ENCODE results near the gene S100Z. TPM values are rescaled to one million over a fixed set of nuclear protein-coding genes. Genes with fewer than 3 reads are reported as not detected.

Gene S100Z
- total and polyA plus RNA-seq, 9 of the 15 experiments (the other 6 are each of a cell fraction or from before 2014, with no cell fraction given) = 0.15 to 0.42 (median 0.20) TPM; not detected in 6

DNA sequence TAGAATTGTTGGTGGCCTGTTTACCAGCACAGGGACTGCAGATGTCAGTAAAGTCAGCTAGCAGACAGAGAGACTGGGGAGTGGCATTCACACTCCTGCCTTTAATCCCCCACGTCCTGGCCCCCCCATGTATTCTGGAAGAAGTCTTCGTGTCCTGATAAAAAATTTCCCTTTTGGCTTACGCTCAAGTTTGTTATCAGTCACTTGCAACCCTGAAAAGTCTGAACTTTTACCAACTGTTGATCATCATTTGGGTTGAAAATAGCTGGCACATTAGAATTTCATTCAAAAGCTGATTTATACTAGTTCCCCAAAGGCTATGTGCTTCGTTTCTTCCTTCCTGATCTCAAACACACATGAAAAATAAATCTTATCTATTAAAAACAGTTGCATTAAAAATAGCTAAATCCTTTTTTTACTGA is 97.3 kb downstream of the S100Z start (continued):
- TF ChIP-seq JUNB (CRISPR knock-in tag; conservative IDR thresholded peaks at IDR 0.05) (no peak), RBM15 (IDR thresholded peaks at IDR 0.05; ENCODE audit: insufficient read depth, low read length) (no peak), ZEB2 (IDR thresholded peaks at IDR 0.05) (no peak), SRSF1 (IDR thresholded peaks at IDR 0.05; ENCODE audit: low read depth, low read length) (no peak), ZNF431 (CRISPR knock-in tag; IDR thresholded peaks at IDR 0.05) (no peak), ELF4 (CRISPR knock-in tag; IDR thresholded peaks at IDR 0.05) (no peak), WHSC1 (IDR thresholded peaks at IDR 0.05; ENCODE audit: low read length) (no peak), ATF1 (CRISPR knock-in tag; IDR thresholded peaks at IDR 0.05) (no peak), ATF1 (tag; IDR thresholded peaks at IDR 0.05) (0 out of 2 replicates have a peak, but pooled peaks have one; percentile 8), KLF13 (tag; IDR thresholded peaks at IDR 0.05; ENCODE audit: borderline replicate concordance, low read depth) (no peak), NR1H2 (CRISPR knock-in tag; IDR thresholded peaks at IDR 0.05) (no peak), ID3 (CRISPR knock-in tag; IDR thresholded peaks at IDR 0.05) (no peak), ID3 (tag; IDR thresholded peaks at IDR 0.05) (no peak), TEAD2 (tag; IDR thresholded peaks at IDR 0.05) (no peak), ZNF121 (CRISPR knock-in tag; conservative IDR thresholded peaks at IDR 0.05) (no peak), MAFF (IDR thresholded peaks at IDR 0.05; ENCODE audit: low read length) (no peak), PTTG1 (tag; IDR thresholded peaks at IDR 0.05; ENCODE audit: low read depth) (no peak), ARID1B (IDR thresholded peaks at IDR 0.05) (peak; percentile 91), ARHGAP35 (IDR thresholded peaks at IDR 0.05; ENCODE audit: partially characterized antibody) (no peak), BHLHE40 (IDR thresholded peaks at IDR 0.05; ENCODE audit: low read length) (no peak), ARID4B (CRISPR knock-in tag; IDR thresholded peaks at IDR 0.05) (no peak)
- TF ChIP-seq, protein P1, sequence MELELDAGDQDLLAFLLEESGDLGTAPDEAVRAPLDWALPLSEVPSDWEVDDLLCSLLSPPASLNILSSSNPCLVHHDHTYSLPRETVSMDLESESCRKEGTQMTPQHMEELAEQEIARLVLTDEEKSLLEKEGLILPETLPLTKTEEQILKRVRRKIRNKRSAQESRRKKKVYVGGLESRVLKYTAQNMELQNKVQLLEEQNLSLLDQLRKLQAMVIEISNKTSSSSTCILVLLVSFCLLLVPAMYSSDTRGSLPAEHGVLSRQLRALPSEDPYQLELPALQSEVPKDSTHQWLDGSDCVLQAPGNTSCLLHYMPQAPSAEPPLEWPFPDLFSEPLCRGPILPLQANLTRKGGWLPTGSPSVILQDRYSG (tag; conservative IDR thresholded peaks at IDR 0.05; ENCODE audit: low read depth) = no peak
- TF ChIP-seq, protein P2, sequence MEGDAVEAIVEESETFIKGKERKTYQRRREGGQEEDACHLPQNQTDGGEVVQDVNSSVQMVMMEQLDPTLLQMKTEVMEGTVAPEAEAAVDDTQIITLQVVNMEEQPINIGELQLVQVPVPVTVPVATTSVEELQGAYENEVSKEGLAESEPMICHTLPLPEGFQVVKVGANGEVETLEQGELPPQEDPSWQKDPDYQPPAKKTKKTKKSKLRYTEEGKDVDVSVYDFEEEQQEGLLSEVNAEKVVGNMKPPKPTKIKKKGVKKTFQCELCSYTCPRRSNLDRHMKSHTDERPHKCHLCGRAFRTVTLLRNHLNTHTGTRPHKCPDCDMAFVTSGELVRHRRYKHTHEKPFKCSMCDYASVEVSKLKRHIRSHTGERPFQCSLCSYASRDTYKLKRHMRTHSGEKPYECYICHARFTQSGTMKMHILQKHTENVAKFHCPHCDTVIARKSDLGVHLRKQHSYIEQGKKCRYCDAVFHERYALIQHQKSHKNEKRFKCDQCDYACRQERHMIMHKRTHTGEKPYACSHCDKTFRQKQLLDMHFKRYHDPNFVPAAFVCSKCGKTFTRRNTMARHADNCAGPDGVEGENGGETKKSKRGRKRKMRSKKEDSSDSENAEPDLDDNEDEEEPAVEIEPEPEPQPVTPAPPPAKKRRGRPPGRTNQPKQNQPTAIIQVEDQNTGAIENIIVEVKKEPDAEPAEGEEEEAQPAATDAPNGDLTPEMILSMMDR (IDR thresholded peaks at IDR 0.05 in 2 of 3, conservative IDR thresholded peaks at IDR 0.05 in 1 of 3; ENCODE audit: insufficient read depth in 2 of 3, low read depth in 1 of 3, low read length in 3 of 3) = peak in 2 of 3 experiments; percentile 7 to 10; a peak in 1 of 6 replicates
